ENCODE measurements around the gene MALAT1. TPM values are rescaled to one million over a fixed set of nuclear protein-coding genes. Genes with fewer than 3 reads are reported as not detected.

Gene MALAT1
- total and polyA plus RNA-seq, 10 of the 15 experiments (the other 5 are each of a cell fraction or from before 2014, with no cell fraction given) = 448 to 8,160 (median 2,019) TPM

GRCh38 chr11:65498727-65498976 lies 193 bp upstream of the MALAT1 start (continued):
- no peak for TF ChIP-seq ZBTB11 (CRISPR knock-in tag; IDR thresholded peaks at IDR 0.05)
- no peak for TF ChIP-seq E2F4 (IDR thresholded peaks at IDR 0.05; ENCODE audit: low read depth, low read length)
- TF ChIP-seq JUNB (IDR thresholded peaks at IDR 0.05) = no peak
- TF ChIP-seq BHLHE40 (IDR thresholded peaks at IDR 0.05; ENCODE audit: borderline replicate concordance in 1 of 2, low read depth in 2 of 2, low read length in 1 of 2) = no peak
- TF ChIP-seq ATF7 (IDR thresholded peaks at IDR 0.05; ENCODE audit: low read depth) = peak; percentile 81; the same call in 1 of the 2 replicates
- no peak for TF ChIP-seq ZZZ3 (IDR thresholded peaks at IDR 0.05; ENCODE audit: control insufficient read depth, insufficient read length, low read depth)
- no peak for TF ChIP-seq NBN (IDR thresholded peaks at IDR 0.05)
- TF ChIP-seq MLLT1 (IDR thresholded peaks at IDR 0.05) = no peak
- TF ChIP-seq YY1 (IDR thresholded peaks at IDR 0.05; ENCODE audit: low read depth, low read length) = no peak
- TF ChIP-seq E4F1 (IDR thresholded peaks at IDR 0.05; ENCODE audit: borderline replicate concordance, partially characterized antibody) = no peak
- TF ChIP-seq TCF3 (IDR thresholded peaks at IDR 0.05; ENCODE audit: borderline replicate concordance, insufficient read depth, low read depth, low read length) = no peak
- no peak for TF ChIP-seq RAD51 (IDR thresholded peaks at IDR 0.05)
- no peak for TF ChIP-seq LARP7 (IDR thresholded peaks at IDR 0.05)
- no peak for TF ChIP-seq HDAC6 (IDR thresholded peaks at IDR 0.05; ENCODE audit: unreplicated experiment)
- no peak for TF ChIP-seq POLR2AphosphoS2 (IDR thresholded peaks at IDR 0.05; ENCODE audit: low read depth, low read length)
- peak in 1 of 2 experiments; percentile 81; a peak in 2 of 4 replicates for TF ChIP-seq IKZF2 (IDR thresholded peaks at IDR 0.05)
- no peak for TF ChIP-seq CHD4 (IDR thresholded peaks at IDR 0.05)
- TF ChIP-seq NR2C1 (IDR thresholded peaks at IDR 0.05) = 0 out of 2 replicates have a peak, but pooled peaks have one; percentile 41
- no peak for TF ChIP-seq ESRRA (IDR thresholded peaks at IDR 0.05; ENCODE audit: low read length)

Measured in GM12878 (cell line).